ENCODE data around the gene KHDRBS2.

The KHDRBS2 gene

GRCh38 chr6:62285612-62286469, at the start of gene KHDRBS2:
TSS of gene KHDRBS2 (minus strand) at chr6:62286225.
- DNase-seq: peak; percentile 32

GRCh38 chr6:62328607-62329006, 42.6 kb upstream of the KHDRBS2 start:
- no peak for DNase-seq

GRCh38 chr6:62324834-62325233, 38.8 kb upstream of the KHDRBS2 start:
- no peak for DNase-seq

- DNase-seq: no peak
These were observed 37.9 kb upstream of the KHDRBS2 start for GRCh38 chr6:62323818-62324431.

- no peak for DNase-seq
These were observed 12.8 kb upstream of the KHDRBS2 start for GRCh38 chr6:62298745-62299392.

GRCh38 chr6:62296541-62296940, 10.5 kb upstream of the KHDRBS2 start:
- DNase-seq: no peak

GRCh38 chr6:62288974-62289373, 2.9 kb upstream of the KHDRBS2 start:
- DNase-seq: no peak

- no peak for DNase-seq
These were observed 2.5 kb upstream of the KHDRBS2 start for GRCh38 chr6:62288562-62288961.

- DNase-seq: no peak
These were observed 432 bp upstream of the KHDRBS2 start for GRCh38 chr6:62286470-62286843.

- no peak for DNase-seq
These were observed 1.3 kb downstream of the KHDRBS2 start for GRCh38 chr6:62284725-62285124.

GRCh38 chr6:62283796-62284411, 2.1 kb downstream of the KHDRBS2 start:
- no peak for DNase-seq

- DNase-seq: no peak
These were observed 2.7 kb downstream of the KHDRBS2 start for GRCh38 chr6:62283365-62283764.

GRCh38 chr6:62280099-62280498, 5.9 kb downstream of the KHDRBS2 start:
- no peak for DNase-seq

GRCh38 chr6:62272114-62272513, 13.9 kb downstream of the KHDRBS2 start:
- DNase-seq: no peak

- no peak for DNase-seq
These were observed 20.0 kb downstream of the KHDRBS2 start for GRCh38 chr6:62265906-62266525.

GRCh38 chr6:62262283-62262682, 23.7 kb downstream of the KHDRBS2 start:
- no peak for DNase-seq

GRCh38 chr6:62246087-62246486, 39.9 kb downstream of the KHDRBS2 start:
- DNase-seq: no peak

- no peak for DNase-seq
These were observed 49.2 kb downstream of the KHDRBS2 start for GRCh38 chr6:62236784-62237183.

GRCh38 chr6:62229231-62229630, 56.8 kb downstream of the KHDRBS2 start:
- no peak for DNase-seq

- DNase-seq: no peak
These were observed 68.2 kb downstream of the KHDRBS2 start for GRCh38 chr6:62217866-62218265.

GRCh38 chr6:62202078-62202477, 83.9 kb downstream of the KHDRBS2 start:
- DNase-seq: no peak

- no peak for DNase-seq
These were observed 93.4 kb downstream of the KHDRBS2 start for GRCh38 chr6:62192593-62192992.

- DNase-seq: no peak
These were observed 110.8 kb downstream of the KHDRBS2 start for GRCh38 chr6:62175195-62175594.
